SU-DHL-6 (cell line): Measurements from ENCODE around the gene LRRC40.

Experiments used
- H2AFZ ChIP-seq: fragments of 200-600 bp; sonication (generic); 2 replicates; pipeline ENCODE4 v1.6.1; 2014; ENCODE audit warnings: low read depth, mild to moderate bottlenecking, moderate library complexity, mixed read lengths, antibody characterized with exemption, low read length; ENCODE audit not compliant: severe bottlenecking
- H3F3A ChIP-seq: fragments of 200-600 bp; shearing (Covaris generic); 2 replicates; pipeline ENCODE4 v1.6.0; 2016; ENCODE audit warnings: antibody characterized with exemption, mild to moderate bottlenecking; ENCODE audit not compliant: insufficient read depth
- H3K27ac ChIP-seq: fragments of 200-600 bp; sonication (generic); 2 replicates; pipeline ENCODE4 v1.5.1; 2016; ENCODE audit warnings: low read depth, mild to moderate bottlenecking, low read length, moderate library complexity, mixed read lengths
- H3K27me3 ChIP-seq: fragments of 200-600 bp; sonication (generic), shearing (Covaris generic); 2 replicates; pipeline ENCODE4 v1.6.0; 2014; ENCODE audit warnings: mild to moderate bottlenecking, low read length
- H3K36me3 ChIP-seq: fragments of 200-600 bp; sonication (generic); 2 replicates; pipeline ENCODE4 v1.6.1; 2014; ENCODE audit warnings: mild to moderate bottlenecking, low read length, mixed read lengths
- H3K4me2 ChIP-seq: fragments of 300-600, 200-600 bp; shearing (Covaris generic), sonication (generic); 2 replicates; pipeline ENCODE4 v1.6.0; 2014; ENCODE audit warnings: low read length, low read depth, mild to moderate bottlenecking; ENCODE audit not compliant: poor library complexity, severe bottlenecking
- H3K4me3 ChIP-seq: fragments of 200-600 bp; sonication (generic); 2 replicates; pipeline ENCODE4 v1.5.1; 2014; ENCODE audit warnings: antibody characterized with exemption, low read length, mild to moderate bottlenecking, mixed read lengths; ENCODE audit not compliant: insufficient read depth, poor library complexity, severe bottlenecking
- H3K79me2 ChIP-seq: fragments of 200-600 bp; sonication (generic); 2 replicates; pipeline ENCODE4 v1.6.1; 2014; ENCODE audit warnings: mild to moderate bottlenecking, low read length, moderate library complexity; ENCODE audit not compliant: insufficient read depth
- H3K9ac ChIP-seq: fragments of 200-600 bp; sonication (generic); 2 replicates; pipeline ENCODE4 v1.7.0; 2014; ENCODE audit warnings: mild to moderate bottlenecking, low read length
- H3K9me2 ChIP-seq: fragments of 200-600 bp; sonication (generic); replicated peaks from 2 replicates; pipeline ENCODE4 v1.6.1; 2014; ENCODE audit warnings: low read length; ENCODE audit not compliant: insufficient read depth
- H3K9me3 ChIP-seq: fragments of 200-600 bp; sonication (generic); 2 replicates; pipeline ENCODE4 v1.6.1; 2014; ENCODE audit warnings: low read length, mixed read lengths; ENCODE audit not compliant: insufficient read depth
- H4K20me1 ChIP-seq: fragments of 200-600 bp; sonication (generic); 2 replicates; pipeline ENCODE4 v1.6.1; 2014; ENCODE audit warnings: low read depth, mild to moderate bottlenecking, antibody characterized with exemption, low read length, moderate library complexity, mixed read lengths
- CTCF ChIP-seq: fragments of 200-600 bp; sonication (generic); IDR thresholded peaks from one replicate; pipeline ENCODE4 v1.5.1; 2017; ENCODE audit warnings: antibody characterized with exemption, mild to moderate bottlenecking, low read length, moderate library complexity; ENCODE audit not compliant: insufficient read depth, poor library complexity, severe bottlenecking
- EZH2phosphoT487 ChIP-seq: fragments of 200-600 bp; sonication (generic), shearing (Covaris generic); conservative IDR thresholded peaks from 2 replicates; pipeline ENCODE4 v1.6.1; 2018; ENCODE audit warnings: mild to moderate bottlenecking, antibody characterized with exemption, low read length, moderate library complexity, mixed read lengths

The LRRC40 gene

GRCh38 chr1:70142075-70142474 is 63.3 kb downstream of the LRRC40 start:
- Histone ChIP-seq H3K27ac (no peak overlapping the region), H3K36me3 (peaks cover 4% of the 10 kb centered on the region; the same call in 1 of the 2 replicates), H3F3A (no peaks in the 10 kb centered on the region), H3K9me2 (no peaks in the 10 kb centered on the region), H3K79me2 (no peaks in the 10 kb centered on the region), H3K4me3 (no peak overlapping the region), H3K9me3 (no peaks in the 10 kb centered on the region), H3K4me2 (no peak overlapping the region), H4K20me1 (no peaks in the 10 kb centered on the region; the same call in 1 of the 2 replicates), H3K27me3 (no peaks in the 10 kb centered on the region), H3K9ac (no peak overlapping the region), H2AFZ (no peak overlapping the region)
- TF ChIP-seq EZH2phosphoT487 (no peak), CTCF (no peak)

- Histone ChIP-seq H3K79me2 (no peaks in the 10 kb centered on the region), H3K27ac (no peak overlapping the region), H3K9me2 (no peaks in the 10 kb centered on the region), H4K20me1 (no peaks in the 10 kb centered on the region; the same call in 1 of the 2 replicates), H3K9ac (no peak overlapping the region), H3K4me3 (no peak overlapping the region), H3K4me2 (no peak overlapping the region), H3F3A (no peaks in the 10 kb centered on the region), H3K27me3 (no peaks in the 10 kb centered on the region), H3K36me3 (peaks cover 4% of the 10 kb centered on the region; the same call in 1 of the 2 replicates), H3K9me3 (no peaks in the 10 kb centered on the region), H2AFZ (no peak overlapping the region)
- TF ChIP-seq EZH2phosphoT487 (no peak), CTCF (no peak)
Measured at GRCh38 chr1:70140894-70141293, 64.5 kb downstream of the LRRC40 start.

GRCh38 chr1:70140343-70140742 is 65.0 kb downstream of the LRRC40 start:
- TF ChIP-seq EZH2phosphoT487, result no peak
- TF ChIP-seq CTCF, result no peak
- Histone ChIP-seq H3K27ac (no peak overlapping the region), H3K9me2 (no peaks in the 10 kb centered on the region)

More at GRCh38 chr1:70140343-70140742, 65.0 kb downstream of the LRRC40 start:
- Histone ChIP-seq H2AFZ (no peak overlapping the region), H3K36me3 (peaks cover 4% of the 10 kb centered on the region; the same call in 1 of the 2 replicates), H3K79me2 (no peaks in the 10 kb centered on the region), H3K27me3 (no peaks in the 10 kb centered on the region), H3K4me2 (no peak overlapping the region), H4K20me1 (no peaks in the 10 kb centered on the region; the same call in 1 of the 2 replicates), H3F3A (no peaks in the 10 kb centered on the region), H3K9me3 (no peaks in the 10 kb centered on the region), H3K4me3 (no peak overlapping the region), H3K9ac (no peak overlapping the region)
